Urinary bladder (tissue), 4 donors: ENCODE results near the gene MED27. TPM values are rescaled to one million over a fixed set of nuclear protein-coding genes. Genes with fewer than 3 reads are reported as not detected.

Source experiments
- DNase-seq: peaks from one replicate; pipeline ENCODE4 v3.0.0-alpha.2; 2015; ENCODE audit errors: extremely low spot score
- H3K27ac ChIP-seq: one replicate; pipeline ENCODE4 v1.5.1; 2013; ENCODE audit warnings: low read depth, mild to moderate bottlenecking, moderate library complexity
- H3K36me3 ChIP-seq: one replicate; pipeline ENCODE4 v1.6.1; 2013; ENCODE audit warnings: mild to moderate bottlenecking, moderate library complexity; ENCODE audit not compliant: insufficient read depth
- H3K4me1 ChIP-seq: one replicate; pipeline ENCODE4 v1.6.1; 2013; ENCODE audit warnings: mild to moderate bottlenecking, moderate library complexity; ENCODE audit not compliant: insufficient read depth
- H3K4me3 ChIP-seq: one replicate; pipeline ENCODE4 v1.5.1; 2013; ENCODE audit warnings: low read depth, low read length
- WGBS: extraction: QIAGEN DNeasy Blood & Tissue Kit; methylation state at CpG from one replicate; pipeline ENCODE4 v1.1.7; 2013; 5-methylcytosine and 5-hydroxymethylcytosine counted together
- polyA plus RNA-seq: library from polyadenylated mRNA; stranded (reverse); fragments of 200-250 nt; gene quantifications from one replicate; pipeline ENCODE4 v1.2.3, GENCODE V29; 2013
- total RNA-seq: library from RNA; depleted of rRNA; stranded (reverse); fragments of >200 nt; gene quantifications from one replicate; pipeline ENCODE4 v1.2.3, GENCODE V29; 2014
- donor health status: healthy with polysubstance abuse.
- donor health status: healthy.

MED27 gene
- total and polyA plus RNA-seq, 2 donors = 7.7 to 26.6 TPM

DNA sequence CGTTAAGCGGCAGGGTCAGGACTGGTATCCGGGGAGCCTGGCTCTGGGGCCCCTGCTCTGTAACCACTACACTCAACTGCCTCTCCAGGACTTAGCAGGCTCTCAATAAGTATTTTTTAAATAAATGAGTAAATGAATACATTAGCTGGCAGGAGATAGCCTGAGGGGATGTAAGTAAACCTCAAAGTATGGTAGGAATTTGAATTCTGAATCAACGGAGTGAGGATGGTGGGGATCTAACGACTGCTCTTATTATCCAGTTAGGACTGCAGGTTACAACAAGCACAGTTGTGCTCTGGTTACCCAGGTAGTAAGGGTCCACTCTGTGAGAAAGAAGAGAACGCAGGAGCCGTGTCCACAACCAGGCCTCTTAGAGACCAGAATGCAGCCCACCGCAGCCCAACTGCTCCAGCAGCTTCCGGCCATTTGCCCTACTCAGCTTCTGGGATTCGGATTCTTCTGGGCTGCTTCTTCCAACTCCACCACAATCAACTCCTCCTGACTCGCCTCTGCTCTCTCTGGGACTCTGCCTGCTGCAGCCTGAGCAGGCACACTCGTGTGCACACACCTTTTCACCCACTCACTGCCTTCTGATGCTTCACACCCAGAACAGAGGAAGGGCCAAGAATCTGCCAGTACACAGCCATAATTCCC, 52.6 kb downstream of the MED27 start:
- no peak for DNase-seq
- Histone ChIP-seq H3K4me1 (no peaks in the 10 kb centered on the region), H3K27ac (no peak overlapping the region), H3K36me3 (no peaks in the 10 kb centered on the region), H3K4me3 (no peak overlapping the region)
- WGBS = 72% methylated on average over 12 of the region's 12 CpGs

DNA sequence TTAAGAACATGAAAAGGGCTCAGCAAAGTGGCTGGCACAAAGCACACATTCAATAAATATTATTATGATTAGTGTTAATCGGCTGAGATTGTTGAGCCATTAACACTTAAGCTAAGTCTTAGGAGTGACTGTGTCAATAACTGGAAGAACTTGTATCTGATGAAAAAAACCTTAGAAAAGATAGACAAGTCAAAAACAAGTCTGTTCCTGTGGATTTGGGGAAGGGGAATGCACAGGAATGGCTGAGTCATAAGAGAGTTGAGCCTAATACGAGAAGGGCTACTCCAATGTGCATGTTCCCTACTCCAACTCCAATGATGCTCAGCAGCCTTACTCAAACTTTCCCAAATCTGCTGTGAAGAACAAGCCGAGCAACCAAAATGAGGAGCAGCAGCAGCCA, 53.9 kb downstream of the MED27 start:
- no peak overlapping the region for H3K4me3 ChIP-seq
- H3K4me1 ChIP-seq = no peaks in the 10 kb centered on the region
- H3K36me3 ChIP-seq = no peaks in the 10 kb centered on the region
- no peak overlapping the region for H3K27ac ChIP-seq
- WGBS = 94% methylated on average over 3 of the region's 3 CpGs
- no peak for DNase-seq

DNA sequence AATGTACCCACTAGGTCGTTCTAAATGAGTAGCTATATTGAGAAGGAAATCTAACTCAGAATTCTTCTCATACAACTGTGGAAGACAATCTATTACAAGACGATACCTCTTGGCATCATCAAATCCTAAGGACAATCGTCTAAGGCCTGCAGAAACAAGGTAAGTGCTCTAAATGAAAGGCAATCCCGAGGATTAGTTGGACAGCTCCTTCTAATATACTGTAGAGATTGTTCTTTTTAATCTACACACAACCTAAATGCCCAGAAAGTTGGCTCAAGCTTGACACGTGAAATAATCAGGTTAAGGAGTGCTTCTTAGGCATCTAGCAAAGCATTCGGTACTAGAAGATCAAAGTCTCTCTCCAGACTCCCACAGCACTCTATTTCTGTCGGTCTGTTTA, 55.1 kb downstream of the MED27 start:
- Histone ChIP-seq H3K4me3 (no peak overlapping the region), H3K27ac (no peak overlapping the region), H3K4me1 (no peaks in the 10 kb centered on the region), H3K36me3 (no peaks in the 10 kb centered on the region)
- DNase-seq = no peak
- WGBS = 89% methylated on average over 7 of the region's 7 CpGs

DNA sequence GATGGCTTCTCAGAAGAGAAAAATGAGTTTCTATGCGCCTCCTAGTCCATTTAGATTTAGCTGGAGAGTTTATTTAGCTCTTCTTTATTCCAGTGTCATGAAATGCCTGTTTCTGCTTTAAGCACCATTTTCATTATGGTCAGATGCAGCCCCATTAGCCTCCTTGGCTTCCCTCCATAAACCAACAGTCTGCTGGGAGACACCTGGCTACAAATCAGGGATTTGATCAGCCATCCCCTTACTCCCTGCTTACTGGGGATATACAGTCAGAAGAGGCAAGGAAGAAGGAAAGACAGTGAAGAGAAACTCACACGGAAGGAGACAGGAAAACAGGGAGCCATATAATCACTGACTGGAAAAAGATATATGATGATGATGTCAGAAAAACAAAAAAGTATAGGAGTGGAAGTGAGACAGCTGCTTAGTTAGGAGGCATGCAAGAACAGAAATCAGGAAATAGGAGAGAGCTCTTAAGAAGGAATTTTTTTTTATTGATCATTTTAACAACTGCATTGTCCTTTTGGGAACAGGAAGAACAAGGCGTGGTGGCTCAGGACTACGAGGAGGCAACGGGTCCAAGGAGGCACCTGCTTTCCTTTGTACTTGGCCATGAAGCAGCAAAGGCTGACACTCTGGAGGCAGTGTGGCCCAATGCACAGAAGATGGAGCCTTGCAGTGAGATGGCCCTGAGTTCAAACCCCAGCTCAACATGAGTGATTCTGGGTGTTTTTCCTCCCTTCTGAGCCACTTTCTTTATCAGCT, 56.1 kb downstream of the MED27 start:
- H3K36me3 ChIP-seq = no peaks in the 10 kb centered on the region
- H3K4me1 ChIP-seq = no peaks in the 10 kb centered on the region
- DNase-seq = no peak
- H3K27ac ChIP-seq = no peak overlapping the region
- H3K4me3 ChIP-seq = no peak overlapping the region
- WGBS = 78% methylated on average over 5 of the region's 5 CpGs

DNA sequence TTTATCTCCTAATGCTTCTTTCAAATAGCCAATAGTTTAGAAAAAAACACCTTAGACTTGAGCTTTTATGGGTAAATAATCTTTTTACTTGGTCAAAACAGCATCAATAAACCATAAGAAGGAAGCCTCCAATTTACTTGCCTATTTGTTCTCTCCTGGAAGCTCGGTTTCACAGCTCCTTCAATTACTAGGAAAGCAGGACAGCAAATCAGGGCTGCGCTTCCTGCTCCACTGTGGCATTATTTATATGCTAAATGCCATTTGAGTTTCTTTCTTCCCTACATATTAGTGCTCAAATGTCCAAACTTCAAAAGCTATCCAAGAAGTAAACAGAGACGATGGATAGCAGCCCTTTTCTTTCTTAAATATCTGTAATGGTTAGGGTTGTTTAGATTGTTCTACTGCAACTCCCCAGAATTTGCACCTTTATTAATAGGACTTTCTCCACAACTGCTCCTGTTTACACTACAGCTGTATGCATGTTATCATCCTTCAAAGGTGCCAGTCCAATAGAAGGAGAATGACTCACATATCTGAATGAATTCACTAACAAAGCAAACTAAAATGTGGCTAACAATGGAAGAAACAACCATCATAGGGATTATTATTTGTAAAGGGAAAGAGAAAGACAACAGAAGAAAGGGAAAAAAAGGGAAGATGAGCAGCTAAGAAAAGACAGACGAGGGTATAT, 58.7 kb downstream of the MED27 start:
- no peak for DNase-seq
- Histone ChIP-seq H3K4me1 (no peaks in the 10 kb centered on the region), H3K27ac (no peak overlapping the region), H3K4me3 (no peak overlapping the region), H3K36me3 (no peaks in the 10 kb centered on the region)
- WGBS = 44% methylated on average over 4 of the region's 4 CpGs

DNA sequence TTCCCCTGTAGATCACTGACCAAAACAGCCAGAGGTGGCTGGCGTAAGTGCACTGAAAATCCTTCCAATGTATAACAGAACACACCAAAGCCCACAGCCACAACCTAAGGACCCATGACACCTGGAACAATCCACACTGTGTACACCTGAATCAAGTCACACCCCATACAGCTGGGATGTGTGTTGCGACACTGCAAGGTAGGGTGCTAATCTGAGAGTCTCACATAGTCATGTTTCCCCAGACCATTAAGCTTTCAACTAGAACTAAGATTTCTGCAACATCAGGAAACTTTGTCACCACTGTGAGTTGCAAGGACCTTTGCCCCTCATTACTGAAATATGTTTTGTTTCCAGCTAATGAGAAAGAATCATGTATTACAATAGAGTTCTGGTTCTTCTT, 59.4 kb downstream of the MED27 start:
- Histone ChIP-seq H3K36me3 (no peaks in the 10 kb centered on the region), H3K4me1 (no peaks in the 10 kb centered on the region), H3K27ac (no peak overlapping the region), H3K4me3 (no peak overlapping the region)
- WGBS = over 99% methylated on average over 2 of the region's 2 CpGs
- DNase-seq = no peak

DNA sequence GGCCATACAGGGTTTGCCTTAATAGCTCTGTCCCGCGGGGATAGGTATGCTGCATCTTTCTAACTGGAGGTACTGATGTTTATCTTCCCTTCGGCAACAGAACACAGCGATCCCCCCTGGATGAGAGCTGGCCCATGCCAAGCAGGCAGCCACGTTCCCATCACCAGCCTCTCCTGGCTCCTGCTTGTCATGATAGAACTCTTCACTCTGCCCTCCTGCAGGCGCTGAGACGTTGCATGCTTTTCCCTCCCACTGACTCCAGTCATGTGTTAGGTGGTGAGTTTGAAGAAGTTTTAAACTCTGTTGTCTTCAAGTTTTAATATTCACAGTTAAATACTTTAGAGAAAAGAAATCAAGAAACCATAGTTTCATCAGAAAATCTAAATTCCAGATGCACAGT, 60.0 kb downstream of the MED27 start:
- WGBS = 87% methylated on average over 7 of the region's 7 CpGs
- Histone ChIP-seq H3K4me1 (no peaks in the 10 kb centered on the region), H3K36me3 (no peaks in the 10 kb centered on the region), H3K27ac (no peak overlapping the region), H3K4me3 (no peak overlapping the region)
- no peak for DNase-seq

DNA sequence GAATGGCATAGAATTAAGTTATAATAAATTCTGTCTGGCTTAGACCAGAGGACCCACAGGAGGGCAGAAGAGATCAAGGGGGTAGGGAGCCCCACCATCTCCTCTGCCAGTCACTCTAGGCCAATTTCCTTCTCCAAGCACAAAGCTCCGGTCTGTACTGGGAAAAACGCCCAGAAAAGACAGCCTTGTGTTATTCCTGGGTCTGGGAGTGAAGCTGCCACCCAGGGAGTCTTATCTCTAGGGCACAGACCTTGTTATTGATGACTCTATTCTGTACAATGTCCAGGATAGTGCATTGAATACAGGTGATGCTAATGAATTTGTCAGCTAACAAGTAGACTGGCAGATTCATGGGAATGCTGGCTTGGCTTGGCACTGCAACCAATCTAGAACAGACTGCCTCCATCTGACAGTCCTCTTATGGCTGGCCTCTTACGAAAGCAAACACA, 60.7 kb downstream of the MED27 start:
- DNase-seq = no peak
- H3K36me3 ChIP-seq = no peaks in the 10 kb centered on the region
- H3K27ac ChIP-seq = no peak overlapping the region
- no peaks in the 10 kb centered on the region for H3K4me1 ChIP-seq
- 51% methylated on average over 3 of the region's 3 CpGs for WGBS
- H3K4me3 ChIP-seq = no peak overlapping the region

DNA sequence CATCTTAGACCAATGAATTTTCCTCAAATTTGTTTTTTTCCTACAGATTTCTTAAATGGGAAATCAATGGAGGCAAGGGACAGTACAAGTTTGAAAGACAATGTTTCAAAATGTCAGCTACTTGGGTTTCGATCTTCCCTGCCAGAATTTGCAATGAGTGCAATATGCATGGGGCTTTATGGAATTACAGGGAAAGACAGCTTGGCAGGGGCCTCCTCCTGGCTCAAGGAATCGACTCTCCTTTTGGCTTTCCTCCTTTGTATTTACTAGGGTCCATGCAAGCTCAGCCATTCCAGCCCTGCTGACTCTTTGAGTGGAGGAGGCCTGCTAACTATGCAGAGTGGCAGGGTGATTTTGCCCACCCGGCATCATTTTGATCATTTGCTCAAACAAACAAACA, 63.2 kb downstream of the MED27 start:
- 54% methylated on average over 3 of the region's 3 CpGs for WGBS
- DNase-seq = no peak
- H3K27ac ChIP-seq = no peak overlapping the region

DNA sequence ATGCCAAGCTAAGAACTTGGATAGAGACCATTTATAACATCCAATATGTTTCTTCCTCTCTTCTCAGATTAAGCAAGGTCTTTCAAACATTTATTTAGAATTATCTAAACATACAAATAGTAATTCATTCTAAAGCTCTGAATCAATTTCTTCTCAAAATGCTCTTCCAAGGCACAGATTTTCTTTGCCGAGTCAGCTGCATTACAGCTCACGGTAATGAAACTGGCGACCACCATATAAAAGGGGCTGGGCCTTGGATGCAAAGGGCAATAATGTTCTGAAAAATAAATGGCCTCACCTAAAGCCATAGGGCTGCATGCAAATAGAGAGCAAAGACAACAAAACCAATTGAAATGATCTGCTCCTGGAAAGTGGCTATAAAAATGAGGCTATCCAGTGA, 63.8 kb downstream of the MED27 start:
- Histone ChIP-seq H3K36me3 (peaks cover 3% of the 10 kb centered on the region), H3K27ac (no peak overlapping the region), H3K4me3 (no peak overlapping the region), H3K4me1 (no peaks in the 10 kb centered on the region)
- DNase-seq = no peak
- 91% methylated on average over 3 of the region's 3 CpGs for WGBS

More for the DNA sequence above, 63.2 kb downstream of the MED27 start:
- Histone ChIP-seq H3K36me3 (peaks cover 3% of the 10 kb centered on the region), H3K4me1 (no peaks in the 10 kb centered on the region), H3K4me3 (no peak overlapping the region)

DNA sequence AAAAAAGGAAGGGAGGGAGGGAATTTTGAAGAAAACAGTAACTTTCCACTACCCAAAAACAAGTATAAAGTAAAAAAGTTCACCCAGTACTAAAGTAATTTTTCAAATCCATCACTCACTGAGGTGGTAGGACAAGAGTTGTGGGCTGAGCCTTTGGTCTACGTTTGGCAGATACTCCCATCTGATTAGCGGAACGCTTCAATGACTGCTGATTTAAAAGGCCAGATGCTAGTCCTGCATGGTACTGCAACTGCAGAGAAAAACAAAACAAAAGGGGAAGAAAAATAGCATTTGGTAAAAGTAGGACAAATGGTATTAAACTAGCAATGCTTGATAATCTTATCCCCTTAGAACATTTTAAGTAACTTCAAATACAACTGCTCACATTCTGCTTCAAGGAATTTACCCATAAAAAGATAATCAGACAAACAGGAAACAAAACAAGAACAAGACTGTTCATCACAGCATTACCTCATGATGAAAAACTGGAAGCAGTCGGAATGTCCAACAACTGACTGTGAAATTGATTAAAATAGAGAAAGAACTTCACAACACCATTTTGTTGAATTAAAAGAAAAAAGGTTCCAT, 65.4 kb downstream of the MED27 start:
- H3K4me1 ChIP-seq = no peaks in the 10 kb centered on the region
- no peak for DNase-seq
- H3K36me3 ChIP-seq = peaks cover 3% of the 10 kb centered on the region
- H3K4me3 ChIP-seq = no peak overlapping the region
- WGBS = 59% methylated on average over 4 of the region's 4 CpGs
- no peak overlapping the region for H3K27ac ChIP-seq

DNA sequence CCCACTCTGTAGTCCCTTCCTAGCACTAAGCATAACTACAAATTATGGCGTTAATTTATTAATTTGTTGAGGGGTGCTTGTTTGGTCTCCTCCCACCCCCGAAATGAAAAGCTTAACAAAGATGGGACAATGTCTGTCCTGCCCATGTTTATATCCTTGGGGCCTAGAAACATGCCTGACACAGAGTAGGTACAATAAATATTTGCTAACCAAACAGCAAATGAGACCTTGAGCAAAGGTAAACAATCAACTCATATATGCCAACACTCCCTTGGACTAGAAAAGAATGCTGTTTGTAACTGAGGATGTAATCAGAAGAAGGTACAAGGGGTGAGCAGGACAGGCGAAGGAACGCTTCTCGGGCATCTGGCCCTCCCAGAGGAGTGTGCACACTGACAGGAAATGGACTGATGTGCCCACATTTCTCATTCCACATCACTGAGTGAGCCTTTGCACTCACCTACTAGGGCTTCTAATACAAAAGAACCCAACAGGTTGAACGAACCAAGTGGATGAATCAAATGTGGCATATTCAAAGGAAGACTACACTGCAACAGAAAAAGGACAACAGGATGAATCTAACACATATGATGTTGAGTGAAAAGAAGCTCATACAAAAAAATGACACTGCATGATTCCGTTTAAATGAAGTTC, 66.8 kb downstream of the MED27 start:
- no peak for DNase-seq
- H3K4me1 ChIP-seq = no peaks in the 10 kb centered on the region
- WGBS = 94% methylated on average over 7 of the region's 7 CpGs
- H3K27ac ChIP-seq = no peak overlapping the region
- H3K4me3 ChIP-seq = no peak overlapping the region
- peaks cover 3% of the 10 kb centered on the region for H3K36me3 ChIP-seq

DNA sequence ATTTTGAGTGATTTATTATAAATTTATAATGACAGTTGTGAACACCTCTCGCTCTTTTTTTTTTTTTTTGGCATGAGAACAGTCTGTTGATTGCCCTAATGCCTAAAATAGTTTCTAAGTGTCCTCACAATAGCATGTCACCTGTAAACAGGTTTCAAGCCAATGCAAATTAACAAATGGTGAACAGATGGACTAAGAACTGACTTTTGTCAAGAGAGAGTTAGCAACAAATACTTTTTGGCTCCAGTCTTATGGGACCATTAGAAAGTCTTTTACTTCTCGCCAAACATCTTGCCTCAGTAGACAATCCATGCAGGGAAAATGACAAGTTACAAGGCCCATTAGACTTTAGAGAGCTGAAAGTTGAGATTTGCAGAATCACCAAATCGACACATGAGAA, 67.8 kb downstream of the MED27 start:
- Histone ChIP-seq H3K4me1 (peaks cover 1% of the 10 kb centered on the region), H3K4me3 (no peak overlapping the region), H3K36me3 (peaks cover 3% of the 10 kb centered on the region), H3K27ac (no peak overlapping the region)
- 91% methylated on average over 3 of the region's 3 CpGs for WGBS
- no peak for DNase-seq
